GM08714 (cell line): Measurements from ENCODE around the gene LPP.

Experiments
- H3K4me3 ChIP-seq: fragments of 200-500 bp; sonication (Bioruptor generic); 2 replicates; pipeline ENCODE4 v1.5.1; 2014; ENCODE audit warnings: mild to moderate bottlenecking, low read length, inconsistent platforms
- ZNF274 ChIP-seq: IDR thresholded peaks from 2 replicates; pipeline ENCODE4 v1.6.1; 2012; ENCODE audit warnings: mild to moderate bottlenecking, low read depth, low read length

The LPP gene

GRCh38 chr3:188337232-188337631 is 183.3 kb downstream of the LPP start:
- no peak overlapping the region for H3K4me3 ChIP-seq
- no peak for TF ChIP-seq ZNF274

GRCh38 chr3:188338086-188338485 is 184.1 kb downstream of the LPP start:
- no peak overlapping the region for H3K4me3 ChIP-seq
- TF ChIP-seq ZNF274 = no peak

GRCh38 chr3:188339410-188340295 is 185.7 kb downstream of the LPP start:
- H3K4me3 ChIP-seq = no peak overlapping the region
- no peak for TF ChIP-seq ZNF274

GRCh38 chr3:188341501-188341900 is 187.5 kb downstream of the LPP start:
- no peak overlapping the region for H3K4me3 ChIP-seq
- no peak for TF ChIP-seq ZNF274

GRCh38 chr3:188342991-188343732 is 189.2 kb downstream of the LPP start:
- TF ChIP-seq ZNF274 = no peak
- no peak overlapping the region for H3K4me3 ChIP-seq

GRCh38 chr3:188343894-188344293 is 189.9 kb downstream of the LPP start:
- no peak overlapping the region for H3K4me3 ChIP-seq
- no peak for TF ChIP-seq ZNF274

GRCh38 chr3:188345223-188345622 is 191.3 kb downstream of the LPP start:
- H3K4me3 ChIP-seq = no peak overlapping the region
- TF ChIP-seq ZNF274 = no peak

- TF ChIP-seq ZNF274 = no peak
- H3K4me3 ChIP-seq = no peak overlapping the region
These were observed 194.7 kb downstream of the LPP start for GRCh38 chr3:188348435-188349244.

- no peak overlapping the region for H3K4me3 ChIP-seq
- no peak for TF ChIP-seq ZNF274
These were observed 195.5 kb downstream of the LPP start for GRCh38 chr3:188349351-188349901.

- H3K4me3 ChIP-seq = no peak overlapping the region
- TF ChIP-seq ZNF274 = no peak
These were observed 196.0 kb downstream of the LPP start for GRCh38 chr3:188349933-188350332.

- no peak for TF ChIP-seq ZNF274
- H3K4me3 ChIP-seq = no peak overlapping the region
These were observed 197.0 kb downstream of the LPP start for GRCh38 chr3:188350961-188351360.

GRCh38 chr3:188351648-188352047 is 197.7 kb downstream of the LPP start:
- TF ChIP-seq ZNF274 = no peak
- no peak overlapping the region for H3K4me3 ChIP-seq

GRCh38 chr3:188352196-188352927 is 198.4 kb downstream of the LPP start:
- H3K4me3 ChIP-seq = no peak overlapping the region
- TF ChIP-seq ZNF274 = no peak
